ENCODE measurements around the gene SPTLC3. TPM values are rescaled to one million over a fixed set of nuclear protein-coding genes. Genes with fewer than 3 reads are reported as not detected.
A peak's percentile ranks its signal among the peaks of the same experiment; 100 is the strongest.

SPTLC3 gene
- total and polyA plus RNA-seq, 2 of the 13 experiments (the other 11 are each of a cell fraction or from before 2014, with no cell fraction given), result 20.5 to 95.6 TPM

DNA sequence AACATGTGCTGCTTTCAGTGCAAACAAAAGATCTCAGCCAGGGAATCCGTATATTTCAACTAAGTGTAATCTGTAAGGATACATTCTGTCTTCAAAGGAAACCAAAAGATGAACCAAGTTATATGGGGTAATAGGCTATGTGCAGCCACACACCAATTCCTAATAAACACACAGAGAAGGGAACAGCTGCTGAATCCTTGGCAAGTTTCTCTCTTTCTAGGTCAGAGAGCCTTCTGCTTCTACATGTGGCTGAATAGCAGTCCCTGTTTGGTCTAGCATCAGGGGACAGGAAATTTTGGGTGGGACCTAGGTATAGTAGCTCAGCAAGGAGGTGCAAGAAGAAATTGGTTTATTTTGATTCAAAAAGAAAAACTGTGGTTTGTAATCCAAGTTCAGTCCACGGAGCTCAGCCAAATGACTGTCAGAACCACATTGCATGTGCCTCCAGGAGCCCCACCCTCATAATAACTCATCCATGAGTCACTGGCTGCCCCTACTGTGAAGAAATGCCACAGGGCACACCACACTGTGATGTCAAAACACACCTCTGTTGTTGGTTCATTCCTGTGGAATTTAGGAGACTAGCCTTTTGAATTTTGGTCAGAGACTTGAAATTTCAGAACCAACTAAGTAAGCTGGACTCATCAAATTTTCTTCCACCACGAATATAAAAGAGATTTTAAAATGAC is 21.1 kb downstream of the SPTLC3 start (continued):
- no peak for TF ChIP-seq ZFAT (CRISPR knock-in tag; conservative IDR thresholded peaks at IDR 0.05)
- peak; percentile 65; the same call in 1 of the 2 replicates for TF ChIP-seq FOSL1 (CRISPR knock-in tag; IDR thresholded peaks at IDR 0.05; ENCODE audit: borderline replicate concordance)
- TF ChIP-seq ZNF597 (CRISPR knock-in tag; IDR thresholded peaks at IDR 0.05), result no peak
- no peak for TF ChIP-seq ZNF282 (IDR thresholded peaks at IDR 0.05; ENCODE audit: partially characterized antibody)
- TF ChIP-seq NFKB2 (CRISPR knock-in tag; IDR thresholded peaks at IDR 0.05; ENCODE audit: borderline replicate concordance), result no peak
- TF ChIP-seq TCF12 (IDR thresholded peaks at IDR 0.05), result no peak
- 0 out of 2 replicates have a peak, but pooled peaks have one; percentile 15 for TF ChIP-seq TCF12 (CRISPR knock-in tag; IDR thresholded peaks at IDR 0.05)
- no peak for TF ChIP-seq MLLT10 (CRISPR knock-in tag; IDR thresholded peaks at IDR 0.05)
- TF ChIP-seq, protein P1, sequence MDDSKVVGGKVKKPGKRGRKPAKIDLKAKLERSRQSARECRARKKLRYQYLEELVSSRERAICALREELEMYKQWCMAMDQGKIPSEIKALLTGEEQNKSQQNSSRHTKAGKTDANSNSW (CRISPR knock-in tag; IDR thresholded peaks at IDR 0.05; ENCODE audit: borderline replicate concordance), result no peak
- TF ChIP-seq, protein P2, sequence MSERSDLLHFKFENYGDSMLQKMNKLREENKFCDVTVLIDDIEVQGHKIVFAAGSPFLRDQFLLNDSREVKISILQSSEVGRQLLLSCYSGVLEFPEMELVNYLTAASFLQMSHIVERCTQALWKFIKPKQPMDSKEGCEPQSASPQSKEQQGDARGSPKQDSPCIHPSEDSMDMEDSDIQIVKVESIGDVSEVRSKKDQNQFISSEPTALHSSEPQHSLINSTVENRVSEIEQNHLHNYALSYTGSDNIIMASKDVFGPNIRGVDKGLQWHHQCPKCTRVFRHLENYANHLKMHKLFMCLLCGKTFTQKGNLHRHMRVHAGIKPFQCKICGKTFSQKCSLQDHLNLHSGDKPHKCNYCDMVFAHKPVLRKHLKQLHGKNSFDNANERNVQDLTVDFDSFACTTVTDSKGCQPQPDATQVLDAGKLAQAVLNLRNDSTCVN (CRISPR knock-in tag; IDR thresholded peaks at IDR 0.05; ENCODE audit: borderline replicate concordance), result no peak
- TF ChIP-seq GATA4 (IDR thresholded peaks at IDR 0.05; ENCODE audit: borderline replicate concordance, low read depth), result no peak
- TF ChIP-seq SP2 (CRISPR knock-in tag; IDR thresholded peaks at IDR 0.05), result no peak
- TF ChIP-seq ZNF501 (CRISPR knock-in tag; IDR thresholded peaks at IDR 0.05), result no peak
- no peak for TF ChIP-seq GZF1 (CRISPR knock-in tag; IDR thresholded peaks at IDR 0.05)
- TF ChIP-seq ZNF775 (CRISPR knock-in tag; IDR thresholded peaks at IDR 0.05; ENCODE audit: borderline replicate concordance), result no peak
- TF ChIP-seq ZNF337 (CRISPR knock-in tag; IDR thresholded peaks at IDR 0.05; ENCODE audit: borderline replicate concordance, low read depth), result no peak
- peak; percentile 98 for TF ChIP-seq FOSL2 (CRISPR knock-in tag; IDR thresholded peaks at IDR 0.05)
- no peak for TF ChIP-seq RBAK (CRISPR knock-in tag; IDR thresholded peaks at IDR 0.05)
- TF ChIP-seq ZSCAN12 (CRISPR knock-in tag; IDR thresholded peaks at IDR 0.05), result no peak
- TF ChIP-seq CREM (IDR thresholded peaks at IDR 0.05), result 0 out of 2 replicates have a peak, but pooled peaks have one; percentile 17
- TF ChIP-seq CREM (CRISPR knock-in tag; IDR thresholded peaks at IDR 0.05), result no peak
- no peak for TF ChIP-seq ZMAT5 (CRISPR knock-in tag; IDR thresholded peaks at IDR 0.05; ENCODE audit: borderline replicate concordance, low read depth)
- no peak for TF ChIP-seq ZNF446 (CRISPR knock-in tag; IDR thresholded peaks at IDR 0.05)
